ENCODE data around the gene CTDSPL.

- TF ChIP-seq ZNF274 (IDR thresholded peaks at IDR 0.05; ENCODE audit: low read depth, low read length) (no peak), YY1 (IDR thresholded peaks at IDR 0.05; ENCODE audit: insufficient read depth, insufficient read length) (no peak), SUZ12 (IDR thresholded peaks at IDR 0.05; ENCODE audit: extremely low read depth, insufficient read depth, insufficient read length) (no peak)
These were observed 142.2 kb downstream of the CTDSPL start for GRCh38 chr3:38003817-38004414.
